Measurements from ENCODE around the gene CLEC7A.

CLEC7A gene

GRCh38 chr12:10136637-10137205 lies 6.7 kb upstream of the CLEC7A start:
- DNase-seq: no peak

- DNase-seq: no peak
Observed at GRCh38 chr12:10135126-10135525, 5.1 kb upstream of the CLEC7A start.

- DNase-seq: no peak
Observed at GRCh38 chr12:10132850-10133370, 2.9 kb upstream of the CLEC7A start.

GRCh38 chr12:10131111-10131690 lies 1.2 kb upstream of the CLEC7A start:
- DNase-seq: no peak

GRCh38 chr12:10128687-10129086 lies 1.3 kb downstream of the CLEC7A start:
- no peak for DNase-seq

- DNase-seq: no peak
Observed at GRCh38 chr12:10126413-10126812, 3.6 kb downstream of the CLEC7A start.

- no peak for DNase-seq
Observed at GRCh38 chr12:10122689-10123088, 7.3 kb downstream of the CLEC7A start.

GRCh38 chr12:10121278-10121677 lies 8.7 kb downstream of the CLEC7A start:
- DNase-seq: no peak

- no peak for DNase-seq
Observed at GRCh38 chr12:10119066-10119465, 10.9 kb downstream of the CLEC7A start.

- DNase-seq: no peak
Observed at GRCh38 chr12:10115890-10116289, 14.1 kb downstream of the CLEC7A start.

- DNase-seq: no peak
Observed at GRCh38 chr12:10115311-10115710, 14.7 kb downstream of the CLEC7A start.

- DNase-seq: no peak
Observed at GRCh38 chr12:10113920-10114319, 16.1 kb downstream of the CLEC7A start.

- DNase-seq: no peak
Observed at GRCh38 chr12:10113075-10113474, 16.9 kb downstream of the CLEC7A start.

GRCh38 chr12:10111451-10111850 lies 18.5 kb downstream of the CLEC7A start:
- no peak for DNase-seq

GRCh38 chr12:10110256-10110844 lies 19.6 kb downstream of the CLEC7A start:
- DNase-seq: no peak

GRCh38 chr12:10102322-10102721 lies 27.7 kb downstream of the CLEC7A start:
- no peak for DNase-seq

GRCh38 chr12:10101648-10102220 lies 28.3 kb downstream of the CLEC7A start:
- no peak for DNase-seq

GRCh38 chr12:10101042-10101579 lies 28.9 kb downstream of the CLEC7A start:
- no peak for DNase-seq

- DNase-seq: no peak
Observed at GRCh38 chr12:10098791-10099190, 31.2 kb downstream of the CLEC7A start, which contains the start of gene CLEC1A. Gene CLEC1A, minus strand, starts transcription at chr12:10098985. Its CDS starts 63 bp downstream, at chr12:10098922.

GRCh38 chr12:10097521-10097920 lies 32.5 kb downstream of the CLEC7A start:
- no peak for DNase-seq

- no peak for DNase-seq
Observed at GRCh38 chr12:10095971-10096370, 34.0 kb downstream of the CLEC7A start.

- no peak for DNase-seq
Observed at GRCh38 chr12:10094646-10095395, 35.2 kb downstream of the CLEC7A start.

All from NCI-H1092 treated with DMSO at 0.1 percent for 48 hours (cell line).